ENCODE measurements around the gene UBE2H.

UBE2H gene

GRCh38 chr7:129950191-129950932, 2.4 kb downstream of the UBE2H start:
- peak; percentile 73 for DNase-seq (ENCODE audit: low spot score)
- in situ Hi-C loops (cut with MboI; ENCODE audit: low pct_unique_long_range_greater_than_20kb, low sequenced_read_pairs, unreplicated experiment): no loop called here
- TF ChIP-seq CTCF (IDR thresholded peaks at IDR 0.05; ENCODE audit: extremely low read depth, insufficient read depth, missing control alignments): no peak

- no peak for TF ChIP-seq CTCF (IDR thresholded peaks at IDR 0.05; ENCODE audit: extremely low read depth, insufficient read depth, missing control alignments)
- in situ Hi-C loops (cut with MboI; ENCODE audit: low pct_unique_long_range_greater_than_20kb, low sequenced_read_pairs, unreplicated experiment): no loop called here
- DNase-seq (ENCODE audit: low spot score): peak; percentile 50
Measured at GRCh38 chr7:129949292-129950133, 3.2 kb downstream of the UBE2H start.

- DNase-seq (ENCODE audit: low spot score): peak; percentile 82
- TF ChIP-seq CTCF (IDR thresholded peaks at IDR 0.05; ENCODE audit: extremely low read depth, insufficient read depth, missing control alignments): no peak
- in situ Hi-C loops (cut with MboI; ENCODE audit: low pct_unique_long_range_greater_than_20kb, low sequenced_read_pairs, unreplicated experiment): no loop called here
Measured at GRCh38 chr7:129948877-129949291, 3.9 kb downstream of the UBE2H start.

- in situ Hi-C loops (cut with MboI; ENCODE audit: low pct_unique_long_range_greater_than_20kb, low sequenced_read_pairs, unreplicated experiment): no loop called here
Measured at GRCh38 chr7:129948338-129948737, 4.4 kb downstream of the UBE2H start.

GRCh38 chr7:129947701-129948100, 5.1 kb downstream of the UBE2H start:
- in situ Hi-C loops (cut with MboI; ENCODE audit: low pct_unique_long_range_greater_than_20kb, low sequenced_read_pairs, unreplicated experiment): no loop called here
- no peak for DNase-seq (ENCODE audit: low spot score)

More at GRCh38 chr7:129948338-129948737, 4.4 kb downstream of the UBE2H start:
- no peak for TF ChIP-seq CTCF (IDR thresholded peaks at IDR 0.05; ENCODE audit: extremely low read depth, insufficient read depth, missing control alignments)
- no peak for DNase-seq (ENCODE audit: low spot score)

More at GRCh38 chr7:129947701-129948100, 5.1 kb downstream of the UBE2H start:
- TF ChIP-seq CTCF (IDR thresholded peaks at IDR 0.05; ENCODE audit: extremely low read depth, insufficient read depth, missing control alignments): no peak
